ENCODE results near the gene NKTR.

NKTR gene

DNA sequence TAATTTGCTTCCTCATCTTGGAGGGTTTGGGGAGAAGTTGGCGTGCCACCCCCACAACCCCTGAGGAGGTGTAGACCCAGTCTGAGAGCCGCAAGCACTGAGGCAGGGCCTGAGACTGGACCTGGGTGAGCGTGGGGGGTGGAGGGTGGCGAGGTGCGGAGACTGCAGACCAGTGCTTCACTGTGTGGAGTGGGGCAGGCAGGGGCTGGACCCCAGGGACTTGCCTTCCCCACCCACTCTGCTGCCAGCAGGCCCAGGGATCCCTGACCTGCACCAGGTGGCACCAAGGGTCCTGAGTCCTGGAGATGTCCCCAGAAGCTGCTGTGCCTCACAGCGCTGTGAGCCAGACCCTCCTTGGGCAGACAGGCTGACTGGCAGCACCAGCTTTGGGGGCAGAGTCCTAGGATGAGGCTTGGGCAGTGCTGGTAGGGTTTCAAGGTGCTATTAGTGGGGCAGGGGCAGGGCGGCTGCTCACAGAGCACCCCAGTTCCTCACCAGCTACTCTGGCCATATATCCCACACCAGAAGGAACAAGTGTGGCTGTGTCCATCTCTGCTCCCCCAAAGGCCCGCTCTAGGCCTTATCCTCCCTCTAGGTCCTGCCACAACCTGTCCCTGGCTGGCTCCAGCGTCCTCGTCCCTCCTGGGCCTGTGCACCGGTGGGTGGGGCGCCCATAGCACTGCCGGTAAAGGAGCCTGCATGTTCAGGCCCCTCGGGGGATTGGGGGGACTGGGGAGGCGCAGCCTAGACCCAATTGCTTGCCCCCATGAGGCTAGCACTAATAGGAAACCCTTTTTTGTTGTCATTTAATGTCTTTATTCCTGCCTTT, 64.8 kb downstream of the NKTR start:
- H3K4me3 ChIP-seq (replicated peaks in 1 of 2; ENCODE audit: low read depth in 2 of 2, low read length in 2 of 2), result no peak overlapping the region
- TF ChIP-seq, protein P1, sequence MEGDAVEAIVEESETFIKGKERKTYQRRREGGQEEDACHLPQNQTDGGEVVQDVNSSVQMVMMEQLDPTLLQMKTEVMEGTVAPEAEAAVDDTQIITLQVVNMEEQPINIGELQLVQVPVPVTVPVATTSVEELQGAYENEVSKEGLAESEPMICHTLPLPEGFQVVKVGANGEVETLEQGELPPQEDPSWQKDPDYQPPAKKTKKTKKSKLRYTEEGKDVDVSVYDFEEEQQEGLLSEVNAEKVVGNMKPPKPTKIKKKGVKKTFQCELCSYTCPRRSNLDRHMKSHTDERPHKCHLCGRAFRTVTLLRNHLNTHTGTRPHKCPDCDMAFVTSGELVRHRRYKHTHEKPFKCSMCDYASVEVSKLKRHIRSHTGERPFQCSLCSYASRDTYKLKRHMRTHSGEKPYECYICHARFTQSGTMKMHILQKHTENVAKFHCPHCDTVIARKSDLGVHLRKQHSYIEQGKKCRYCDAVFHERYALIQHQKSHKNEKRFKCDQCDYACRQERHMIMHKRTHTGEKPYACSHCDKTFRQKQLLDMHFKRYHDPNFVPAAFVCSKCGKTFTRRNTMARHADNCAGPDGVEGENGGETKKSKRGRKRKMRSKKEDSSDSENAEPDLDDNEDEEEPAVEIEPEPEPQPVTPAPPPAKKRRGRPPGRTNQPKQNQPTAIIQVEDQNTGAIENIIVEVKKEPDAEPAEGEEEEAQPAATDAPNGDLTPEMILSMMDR (IDR thresholded peaks at IDR 0.05; ENCODE audit: low read depth, low read length), result no peak
- DNase-seq (ENCODE audit: low read depth in 2 of 2), result no peak

GRCh38 chr3:42666022-42666421, 65.5 kb downstream of the NKTR start:
- TF ChIP-seq, protein P1 (IDR thresholded peaks at IDR 0.05; ENCODE audit: low read depth, low read length), result no peak
- DNase-seq (ENCODE audit: low read depth in 2 of 2), result no peak

DNA sequence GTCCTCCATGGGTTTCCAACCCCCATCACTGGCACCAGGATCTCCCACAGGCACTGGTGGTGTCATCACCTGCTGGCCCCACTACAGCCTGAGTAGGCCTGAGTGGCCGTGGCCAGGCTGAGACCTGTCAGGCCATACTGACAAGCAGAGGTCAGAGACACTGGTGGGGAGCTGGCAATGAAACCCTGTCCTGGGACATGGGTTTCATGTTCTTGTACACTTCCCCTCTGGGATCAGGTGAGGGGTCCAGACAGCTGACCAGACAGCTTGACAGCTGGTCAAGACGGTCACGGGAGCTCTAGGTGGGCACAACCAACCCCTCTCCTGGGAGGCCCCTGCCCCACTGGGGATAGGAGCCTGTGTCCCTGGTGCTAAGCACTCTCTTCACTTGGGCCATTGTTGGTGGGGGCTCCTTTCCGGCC, 66.1 kb downstream of the NKTR start:
- DNase-seq (ENCODE audit: low read depth in 2 of 2), result no peak
- TF ChIP-seq, protein P1 (IDR thresholded peaks at IDR 0.05; ENCODE audit: low read depth, low read length), result no peak
- H3K4me3 ChIP-seq (replicated peaks in 1 of 2; ENCODE audit: low read depth in 2 of 2, low read length in 2 of 2), result no peak overlapping the region

More at GRCh38 chr3:42666022-42666421, 65.5 kb downstream of the NKTR start:
- H3K4me3 ChIP-seq (replicated peaks in 1 of 2; ENCODE audit: low read depth in 2 of 2, low read length in 2 of 2), result no peak overlapping the region

DNA sequence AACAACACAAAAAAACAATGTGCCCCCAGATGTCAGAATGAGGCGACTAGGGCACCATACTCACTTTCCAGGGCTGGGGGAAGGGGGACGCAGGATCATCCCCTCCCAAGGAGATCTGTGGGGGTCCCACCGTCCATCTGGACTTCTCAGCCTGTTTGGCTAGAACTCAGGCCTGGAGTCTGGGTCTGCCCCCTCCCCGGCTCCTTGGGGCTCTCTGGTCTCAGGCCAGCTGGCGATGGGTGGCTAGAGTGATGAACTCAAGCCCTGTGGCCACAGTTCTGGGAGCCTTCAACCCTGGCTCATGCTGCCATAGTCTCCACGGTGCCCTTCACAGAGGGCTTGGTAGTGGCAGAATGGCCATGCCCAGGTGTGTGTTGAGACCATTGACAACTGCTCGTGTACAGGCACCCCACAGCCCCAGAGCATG, 66.6 kb downstream of the NKTR start:
- DNase-seq (ENCODE audit: low read depth in 2 of 2), result no peak
- TF ChIP-seq, protein P1 (IDR thresholded peaks at IDR 0.05; ENCODE audit: low read depth, low read length), result no peak
- H3K4me3 ChIP-seq (replicated peaks in 1 of 2; ENCODE audit: low read depth in 2 of 2, low read length in 2 of 2), result no peak overlapping the region

DNA sequence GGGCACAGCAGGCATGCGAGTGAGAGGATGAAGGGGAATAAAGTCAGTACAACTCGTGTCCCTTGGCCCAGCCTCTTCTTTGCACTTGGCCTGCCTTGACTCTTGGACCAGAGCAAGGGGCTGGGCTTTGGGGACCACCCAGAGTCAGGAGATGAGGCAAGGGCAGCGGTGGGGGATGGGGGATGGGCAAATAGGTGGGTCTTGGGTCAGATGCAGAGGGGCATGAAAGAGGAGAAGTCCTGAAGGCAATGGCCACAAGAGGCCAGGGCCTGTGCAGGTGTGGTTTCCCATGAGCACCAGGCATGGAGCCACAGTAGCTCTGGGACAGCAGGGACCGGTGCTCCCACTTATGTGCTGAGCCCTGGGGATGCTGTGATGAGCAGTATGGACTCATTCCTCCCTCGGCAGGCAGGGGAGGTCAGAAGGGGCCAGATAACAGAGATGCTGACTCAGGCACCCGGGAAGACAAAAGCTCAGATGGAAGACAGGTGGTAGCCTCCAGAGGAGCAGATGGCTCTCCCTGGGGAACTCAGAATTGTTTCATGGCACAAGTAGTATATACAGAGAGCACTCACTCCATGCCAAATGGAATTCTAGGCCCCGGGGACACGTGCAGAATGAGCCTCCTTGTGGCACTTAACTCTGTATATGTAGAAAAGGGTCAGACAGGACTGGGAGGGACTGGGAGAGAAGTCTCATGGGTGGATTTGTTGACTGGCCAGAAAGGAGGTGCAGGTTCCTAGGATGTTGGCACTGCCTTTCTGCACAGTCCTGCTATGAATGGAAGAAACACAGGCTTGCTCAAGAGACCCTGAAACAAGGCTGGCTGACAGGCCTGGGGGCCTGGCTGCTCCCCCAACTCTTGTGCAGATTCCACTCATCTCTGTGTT, 67.3 kb downstream of the NKTR start:
- H3K4me3 ChIP-seq (replicated peaks in 1 of 2; ENCODE audit: low read depth in 2 of 2, low read length in 2 of 2), result no peak overlapping the region
- no peak for DNase-seq (ENCODE audit: low read depth in 2 of 2)
- TF ChIP-seq, protein P1 (IDR thresholded peaks at IDR 0.05; ENCODE audit: low read depth, low read length), result no peak

GRCh38 chr3:42668413-42668760, 67.9 kb downstream of the NKTR start:
- no peak overlapping the region for H3K4me3 ChIP-seq (replicated peaks in 1 of 2; ENCODE audit: low read depth in 2 of 2, low read length in 2 of 2)
- TF ChIP-seq, protein P1 (IDR thresholded peaks at IDR 0.05; ENCODE audit: low read depth, low read length), result no peak
- DNase-seq (ENCODE audit: low read depth in 2 of 2), result no peak

Data from cardiac fibroblast (primary cell).